HG02885 (cell line): ENCODE measurements around the gene PRR7.
"Not testable (repeated sequence)": the region's sequence is repeated elsewhere in the genome, so short reads cannot be mapped to it uniquely, and the experiment has no call there.

Experiments
- ATAC-seq: cut with Tn5 transposase; IDR thresholded peaks from one replicate; pipeline ENCODE4 v1.9.1; 2021; ENCODE audit warnings: mild to moderate bottlenecking; ENCODE audit not compliant: unreplicated experiment, poor library complexity

PRR7 gene

DNA sequence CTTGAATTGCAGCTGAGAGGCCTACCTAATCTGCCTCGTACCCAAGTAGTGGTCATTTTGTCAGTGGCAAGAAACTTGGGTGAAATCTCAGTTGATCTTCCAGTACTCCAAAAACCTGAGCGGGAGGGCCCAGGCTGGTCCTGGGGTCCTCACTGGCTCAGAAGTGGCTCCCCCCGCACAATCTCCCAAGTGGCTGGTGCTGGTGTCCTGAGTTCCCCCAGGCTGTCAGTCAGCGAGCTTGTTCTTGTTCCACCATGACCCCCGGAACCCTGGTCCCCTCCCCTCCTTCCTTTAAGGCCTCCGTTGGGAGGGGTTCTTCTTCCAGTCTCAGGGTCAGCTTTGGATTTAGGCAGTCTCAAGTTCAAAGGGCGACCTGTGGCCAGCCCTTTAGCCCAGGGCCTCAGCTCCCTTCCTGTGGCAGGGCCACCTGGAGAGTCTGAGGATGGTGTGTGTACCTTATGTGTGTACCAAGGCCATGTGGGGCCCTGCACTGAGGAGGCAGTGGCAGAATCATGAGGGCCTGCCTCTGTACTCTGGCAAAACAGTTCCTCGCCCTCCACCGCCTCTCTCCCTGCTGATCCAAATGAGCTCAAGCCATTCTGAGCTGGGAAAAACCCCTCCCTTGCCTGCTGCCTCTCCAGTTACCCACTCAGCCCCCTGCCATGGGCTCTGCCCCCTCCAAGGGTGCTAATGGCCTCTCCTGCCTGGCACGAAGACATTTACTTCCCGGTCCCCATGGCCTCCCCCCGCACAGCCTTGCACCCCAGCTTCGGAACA, 31.3 kb downstream of the PRR7 start:
- ATAC-seq, result no peak

- ATAC-seq, result no peak
These were observed 32.4 kb downstream of the PRR7 start for GRCh38 chr5:177478711-177479646.

DNA sequence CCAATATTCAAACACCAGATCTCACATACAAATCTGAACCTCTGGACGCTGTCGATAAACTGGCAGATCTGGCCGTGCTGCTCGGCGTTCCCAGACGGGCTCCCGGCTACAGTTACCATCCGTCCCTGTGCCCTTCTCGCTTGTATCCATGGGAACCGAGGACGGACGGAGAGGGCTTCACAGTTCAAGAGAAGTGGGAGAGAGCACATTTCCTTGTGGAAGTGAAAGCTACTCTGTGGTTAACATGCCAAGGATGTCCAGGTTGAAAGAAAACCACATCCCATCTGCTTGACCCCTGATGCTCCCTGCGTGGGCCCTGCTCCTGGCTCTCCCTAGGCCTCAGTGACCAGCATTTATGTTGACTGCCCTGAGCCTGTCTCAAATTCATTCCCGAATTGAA, 33.2 kb downstream of the PRR7 start:
- ATAC-seq, result no peak

- ATAC-seq, result no peak
These were observed 35.8 kb downstream of the PRR7 start for GRCh38 chr5:177482359-177482795.

- no peak for ATAC-seq
These were observed 36.4 kb downstream of the PRR7 start for GRCh38 chr5:177483042-177483441.

DNA sequence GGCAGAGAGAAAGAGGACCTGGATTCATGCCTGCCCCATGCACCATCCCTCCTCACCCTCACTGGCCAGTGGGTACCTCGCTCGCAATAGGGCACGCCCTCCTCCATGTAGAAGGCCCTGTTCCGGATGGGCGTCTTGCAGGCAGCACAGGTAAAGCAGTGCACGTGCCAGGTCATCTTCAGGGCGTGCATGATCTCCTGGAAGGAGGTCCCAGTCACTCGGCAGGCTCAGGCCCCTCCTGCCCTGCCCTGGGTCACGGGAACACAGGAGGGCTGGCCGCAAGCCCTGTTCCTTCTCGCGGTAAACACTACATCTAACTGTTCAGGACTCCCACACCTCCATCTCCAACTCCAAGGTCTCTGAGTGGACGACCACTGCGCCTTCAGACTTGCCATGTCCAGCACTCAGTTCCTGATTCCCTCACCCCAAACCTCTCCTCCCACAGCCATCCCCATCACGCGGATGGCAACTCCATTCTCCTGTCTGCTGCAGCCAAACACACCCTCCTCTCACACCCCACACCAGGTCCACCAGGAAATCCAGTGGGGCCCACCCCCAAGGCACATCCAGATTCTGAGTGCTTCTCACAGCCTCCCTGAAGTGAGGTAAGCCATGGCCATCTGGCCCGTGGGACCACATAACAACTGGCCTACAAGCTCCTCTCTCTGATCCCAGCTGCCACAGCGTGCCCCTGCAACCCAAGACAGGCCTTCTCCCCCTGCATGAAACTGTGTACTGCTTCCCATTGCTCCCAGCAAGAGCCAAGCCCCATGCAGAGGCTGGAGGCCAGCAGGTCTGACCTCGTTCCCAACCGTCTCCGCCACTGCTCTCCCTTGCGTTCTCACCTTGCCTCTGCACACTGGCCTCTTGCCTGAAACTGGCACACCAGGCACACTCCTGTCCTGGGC, 37.6 kb downstream of the PRR7 start:
- no peak for ATAC-seq

GRCh38 chr5:177484902-177485549, 38.4 kb downstream of the PRR7 start:
- ATAC-seq, result no peak

DNA sequence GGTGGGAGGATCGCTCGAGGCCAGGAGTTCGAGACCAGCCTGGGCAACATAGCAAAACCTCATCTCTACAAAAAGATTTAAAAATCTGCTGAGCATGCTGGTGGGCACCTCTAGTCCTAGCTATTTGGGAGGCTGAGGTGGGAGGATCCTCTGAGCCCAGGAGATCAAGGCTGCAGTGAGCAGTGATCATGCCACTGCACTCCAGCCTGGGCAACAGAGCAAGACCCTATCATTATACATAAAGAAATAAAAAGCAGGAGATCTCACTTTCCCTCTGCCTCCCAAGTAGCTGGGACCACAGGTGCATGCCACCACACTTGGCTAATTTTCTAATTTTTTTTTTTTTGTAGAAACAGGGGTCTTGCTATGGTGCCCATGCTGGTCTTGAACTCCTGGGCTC, 39.1 kb downstream of the PRR7 start:
- ATAC-seq, result not testable (repeated sequence)

GRCh38 chr5:177486256-177486655, 39.6 kb downstream of the PRR7 start:
- no peak for ATAC-seq

DNA sequence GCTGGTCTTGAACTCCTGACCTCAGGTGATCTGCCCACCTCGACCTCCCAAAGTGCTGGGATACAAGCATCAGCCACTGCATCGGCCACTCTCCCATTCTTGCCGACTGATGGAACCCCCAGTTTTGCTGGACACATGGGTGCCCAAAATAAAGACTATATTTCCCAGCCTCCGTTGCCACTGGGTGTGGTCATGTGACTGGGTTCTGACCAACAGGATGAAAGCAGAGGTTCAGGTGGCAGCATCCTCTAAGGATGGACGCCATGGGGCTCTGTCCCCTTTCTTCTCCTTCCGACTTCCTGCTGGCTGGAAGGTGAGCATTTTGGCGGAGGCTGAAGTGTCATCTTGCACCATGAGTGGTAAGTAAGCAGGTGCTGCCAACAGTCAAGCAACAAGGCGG, 40.5 kb downstream of the PRR7 start:
- ATAC-seq, result no peak

DNA sequence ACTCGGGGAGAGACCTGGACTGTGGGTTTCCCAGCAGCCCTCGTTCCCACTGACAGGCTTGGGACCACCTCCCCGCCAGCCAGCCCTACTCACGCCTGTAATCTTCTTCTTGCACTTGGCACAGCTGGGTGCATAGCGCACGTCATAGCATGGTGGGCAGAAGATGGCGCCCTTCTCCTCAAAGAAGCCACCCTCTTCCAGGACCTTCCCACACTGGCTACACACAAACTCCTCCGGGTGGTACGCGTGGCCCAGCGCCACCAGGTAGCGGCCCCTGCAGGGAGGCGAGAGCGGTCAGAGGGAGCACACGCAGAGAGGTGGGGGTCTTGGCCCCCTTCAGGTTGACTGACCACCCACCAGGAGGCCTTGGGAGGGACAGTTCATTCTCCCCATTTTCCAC, 41.4 kb downstream of the PRR7 start:
- no peak for ATAC-seq

- no peak for ATAC-seq
These were observed 42.6 kb downstream of the PRR7 start for GRCh38 chr5:177489119-177489716.

DNA sequence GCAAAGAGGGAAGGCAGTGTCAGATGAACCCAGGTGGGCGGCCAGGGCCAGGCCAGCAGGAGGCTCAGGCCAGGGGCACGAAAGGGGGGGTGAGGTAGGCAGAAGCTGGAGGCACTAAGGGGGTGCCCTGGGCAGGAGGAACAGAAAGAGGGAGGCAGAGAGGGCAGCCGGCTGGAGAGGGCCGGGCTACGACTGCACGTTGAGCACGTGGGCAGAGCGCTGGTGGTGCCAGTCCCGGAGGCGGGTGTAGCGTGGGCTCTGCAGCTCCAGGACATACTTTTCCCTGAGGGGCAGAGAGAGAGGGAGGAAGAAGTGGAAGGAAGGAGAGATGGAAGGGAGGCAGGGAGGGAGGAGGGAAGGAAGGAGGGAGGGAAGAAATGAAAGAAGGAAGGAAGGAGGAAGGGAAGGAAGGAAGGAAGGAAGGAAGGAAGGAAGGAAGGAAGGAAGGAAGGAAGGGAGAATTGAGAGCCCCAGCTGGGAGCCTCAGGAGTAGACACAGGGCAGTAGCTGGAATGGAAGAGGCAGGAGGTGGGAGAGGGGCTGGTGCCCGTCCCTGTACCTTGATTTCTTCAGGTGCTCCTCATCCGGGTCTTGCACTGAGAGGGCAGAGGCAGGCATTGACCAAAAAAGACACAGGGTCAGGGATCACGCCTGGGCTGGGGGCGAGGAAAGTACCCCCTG, 43.8 kb downstream of the PRR7 start:
- ATAC-seq, result no peak

DNA sequence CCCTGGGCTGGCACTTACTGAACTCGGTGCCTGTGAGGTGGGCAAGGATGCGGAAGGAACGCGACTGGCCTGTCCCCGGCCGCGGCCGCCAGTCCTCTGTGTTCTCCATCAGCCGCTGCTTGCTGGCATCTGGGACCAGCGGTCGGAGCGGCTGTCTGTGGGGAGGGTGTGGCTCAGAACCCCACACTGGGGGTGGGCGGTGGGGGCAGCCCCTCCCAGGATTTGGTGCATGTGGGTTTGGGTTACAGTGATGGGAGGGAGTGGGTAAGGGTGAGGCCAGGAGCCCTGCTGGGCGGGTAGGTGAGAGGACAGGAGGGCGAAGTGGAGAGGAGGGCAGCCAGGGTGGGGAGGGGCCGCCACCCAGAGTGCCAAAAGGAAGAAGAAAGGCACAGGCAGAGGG, 44.4 kb downstream of the PRR7 start:
- ATAC-seq, result no peak

DNA sequence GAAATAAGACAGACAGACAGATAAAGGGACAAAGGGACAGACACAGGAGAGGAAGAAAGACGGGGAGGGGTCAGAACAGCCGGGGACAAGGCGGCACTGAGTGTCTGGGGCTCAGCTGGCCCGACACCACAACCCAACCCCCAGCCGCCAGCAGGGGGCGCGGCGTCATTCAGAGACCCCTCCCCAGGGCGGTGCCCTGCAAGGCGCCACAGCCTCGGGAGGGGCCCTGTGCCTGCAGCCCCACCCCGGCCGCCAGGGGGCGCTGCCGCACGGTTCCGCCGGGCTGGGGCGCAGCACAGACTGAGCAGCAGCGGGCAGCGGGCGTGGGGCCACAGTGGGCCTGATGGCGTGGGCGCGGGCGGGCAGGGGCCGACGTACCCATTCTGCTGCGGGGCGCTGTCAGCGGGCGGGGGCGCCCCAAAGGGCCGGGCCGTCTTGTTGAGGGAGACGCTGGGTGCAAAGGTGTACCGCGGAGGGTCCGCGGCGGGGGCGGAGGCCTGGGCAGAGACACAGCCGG, 44.9 kb downstream of the PRR7 start:
- peak; percentile 45 for ATAC-seq

- no peak for ATAC-seq
These were observed 45.6 kb downstream of the PRR7 start for GRCh38 chr5:177491983-177492746.

- ATAC-seq, result no peak
These were observed 46.2 kb downstream of the PRR7 start for GRCh38 chr5:177492841-177493240.

DNA sequence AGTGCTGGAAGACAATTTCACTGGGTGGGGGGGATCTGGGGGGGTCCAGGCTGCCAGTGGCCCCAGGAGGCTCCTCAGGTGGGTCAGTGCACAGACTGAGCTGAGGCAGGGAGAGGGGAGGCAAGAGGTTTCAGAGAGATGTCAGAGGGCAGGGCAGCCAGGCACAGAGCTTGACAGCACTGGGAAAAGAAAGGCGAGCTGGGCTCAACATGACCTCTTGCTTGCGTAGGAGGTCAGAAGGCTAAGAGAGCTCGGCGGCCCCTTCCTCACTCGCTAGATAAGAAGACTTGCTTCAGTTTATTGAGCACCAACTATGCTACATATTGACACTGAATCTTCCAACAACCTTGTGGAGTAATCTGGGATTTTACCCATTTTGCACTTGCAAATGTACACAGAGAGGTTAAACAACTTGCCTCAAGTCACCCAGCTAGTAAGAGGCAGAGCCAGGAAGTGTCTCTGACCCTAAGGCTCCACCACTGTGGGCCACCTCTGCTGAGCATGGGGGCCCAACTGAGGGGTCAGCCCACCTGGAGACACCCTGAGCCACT, 47.3 kb downstream of the PRR7 start:
- no peak for ATAC-seq
